ENCODE data around the gene FRK.
"Not testable (repeated sequence)": the region's sequence is repeated elsewhere in the genome, so short reads cannot be mapped to it uniquely, and the experiment has no call there.

FRK gene

GRCh38 chr6:116073765-116074440, 13.2 kb upstream of the FRK start:
- no peak for DNase-seq

DNA sequence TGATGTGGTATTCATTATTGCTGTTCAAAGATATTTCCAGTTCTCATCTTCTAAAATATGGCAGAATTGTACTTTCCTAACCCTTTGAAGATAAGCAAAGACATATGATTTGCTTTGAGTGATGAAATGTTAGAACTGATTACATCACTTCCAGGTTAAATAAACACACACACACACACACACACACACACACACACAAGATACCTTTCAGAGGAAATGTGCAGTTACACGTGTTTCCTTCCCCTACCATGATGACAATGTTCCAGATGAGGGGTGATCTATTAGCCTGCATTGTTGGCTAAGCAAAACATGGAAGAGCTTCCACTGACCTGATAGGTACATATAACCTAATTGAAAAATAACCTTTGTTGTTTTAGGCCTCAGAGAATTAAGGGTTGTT, 11.7 kb upstream of the FRK start:
- no peak for DNase-seq

GRCh38 chr6:116070616-116071389, 10.1 kb upstream of the FRK start:
- no peak for DNase-seq

GRCh38 chr6:116070101-116070500, 9.4 kb upstream of the FRK start:
- DNase-seq, result no peak

DNA sequence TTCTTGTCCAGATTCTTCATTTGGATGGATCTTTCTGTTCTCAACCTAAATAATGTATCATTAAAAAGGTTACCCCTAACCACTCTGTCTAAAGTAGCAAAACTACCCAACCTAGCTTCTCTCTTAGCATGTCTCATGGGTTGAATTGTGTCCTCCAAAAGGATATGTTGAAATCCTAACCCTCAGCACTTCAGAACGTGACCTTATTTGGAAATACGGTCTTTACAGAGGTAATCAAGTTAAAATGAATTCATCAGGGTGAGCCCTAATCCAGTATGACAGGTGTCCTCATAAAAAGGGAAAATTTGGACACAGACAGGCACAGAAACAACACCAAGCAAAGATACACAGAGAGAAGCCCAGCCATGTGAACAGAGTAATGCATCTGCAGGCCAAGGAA, 6.1 kb upstream of the FRK start:
- DNase-seq, result no peak

DNA sequence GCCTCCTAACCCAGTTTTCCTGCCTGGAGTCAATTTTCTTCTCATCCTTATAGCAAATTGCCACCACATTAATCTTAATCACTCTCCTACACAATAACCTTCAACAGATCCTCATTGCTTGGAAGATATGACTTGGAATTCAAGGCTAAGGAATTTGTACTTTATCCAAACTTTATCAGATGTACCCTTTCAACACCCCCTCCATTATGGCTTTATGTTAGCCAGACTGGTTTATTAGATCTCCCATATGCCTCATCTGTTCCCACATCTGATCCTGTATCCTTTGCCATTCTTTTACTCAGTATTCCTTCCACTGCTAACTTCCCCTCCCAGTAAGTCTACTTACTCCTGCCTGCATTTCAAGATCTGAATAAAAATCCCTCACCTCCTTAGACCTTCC, 4.0 kb upstream of the FRK start:
- DNase-seq, result no peak

GRCh38 chr6:116062496-116062895, 1.8 kb upstream of the FRK start:
- DNase-seq, result no peak

GRCh38 chr6:116059713-116060571, 749 bp downstream of the FRK start:
- DNase-seq, result no peak

GRCh38 chr6:116057766-116058165, 2.9 kb downstream of the FRK start:
- no peak for DNase-seq

DNA sequence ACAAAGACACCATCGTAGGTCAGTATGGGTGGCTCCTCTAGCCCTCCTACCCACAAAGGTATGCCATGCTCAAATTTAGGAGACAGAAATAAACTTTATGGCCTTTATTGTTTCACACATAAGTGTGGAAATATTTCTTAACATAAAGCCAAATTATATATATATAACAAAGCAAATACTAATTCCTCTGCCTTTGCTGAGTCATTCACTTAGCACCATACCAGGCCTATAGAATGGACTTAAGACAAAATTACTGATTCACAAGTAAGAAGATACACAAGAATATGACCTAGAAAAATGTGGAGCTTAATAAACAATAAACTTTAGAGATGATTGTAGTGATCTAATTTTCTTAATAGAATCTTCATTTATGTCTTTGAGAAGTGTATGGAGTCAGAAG, 5.2 kb downstream of the FRK start:
- DNase-seq, result no peak

DNA sequence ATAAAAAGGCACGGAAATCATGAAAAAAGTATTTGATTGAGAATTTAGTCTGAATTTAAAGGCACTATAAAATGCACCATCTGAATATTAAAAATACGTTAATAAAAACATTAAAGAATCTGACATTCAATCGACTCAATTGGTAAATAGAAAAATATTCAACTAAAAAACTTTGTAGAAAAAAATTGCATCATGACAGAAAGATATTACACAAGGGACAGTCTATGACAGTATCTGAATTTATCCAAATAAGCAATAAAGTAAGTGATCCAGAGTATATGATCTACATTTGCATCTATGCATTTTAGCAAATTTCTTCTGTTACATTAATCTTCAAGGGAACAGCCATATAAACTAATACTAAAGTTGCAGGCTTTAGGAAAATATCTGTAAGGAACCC, 9.4 kb downstream of the FRK start:
- DNase-seq, result no peak

DNA sequence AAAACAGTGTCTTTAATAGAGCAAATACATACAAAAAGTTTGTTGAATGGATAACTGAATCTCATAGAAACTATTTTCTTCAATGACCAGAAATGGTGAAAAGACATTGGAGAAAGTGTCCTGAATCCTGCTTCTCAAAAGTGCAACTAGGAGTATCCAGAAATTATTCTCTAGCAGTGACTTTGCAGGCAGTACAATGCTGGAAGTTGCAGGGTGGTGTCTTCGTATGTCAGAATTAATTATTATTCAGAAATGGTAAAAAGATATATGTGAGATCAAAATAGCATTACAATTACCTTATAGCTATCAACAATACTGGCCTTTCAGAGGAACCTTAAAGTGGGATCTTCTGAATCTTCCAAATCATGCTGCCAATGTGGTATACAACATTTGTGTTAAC, 10.0 kb downstream of the FRK start:
- DNase-seq, result no peak

DNA sequence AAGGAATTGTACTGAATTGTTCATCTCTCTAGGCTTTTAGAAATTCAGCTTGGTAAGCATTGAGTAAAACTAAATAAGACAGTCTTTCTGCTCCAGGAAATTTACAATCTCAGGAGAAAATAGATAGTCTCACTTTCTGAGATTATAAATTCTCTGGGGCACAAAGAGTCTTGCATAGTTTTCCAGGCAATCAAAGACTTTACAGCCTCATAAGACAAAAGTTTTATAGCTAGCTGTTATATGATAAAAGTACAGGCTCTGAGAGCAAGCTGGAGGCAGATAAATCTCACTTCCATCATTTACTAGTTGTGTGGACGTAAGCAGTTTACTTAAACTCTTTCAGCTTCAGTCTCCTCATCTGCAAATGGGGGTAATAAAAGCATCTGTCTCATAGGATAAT, 11.4 kb downstream of the FRK start:
- no peak for DNase-seq

DNA sequence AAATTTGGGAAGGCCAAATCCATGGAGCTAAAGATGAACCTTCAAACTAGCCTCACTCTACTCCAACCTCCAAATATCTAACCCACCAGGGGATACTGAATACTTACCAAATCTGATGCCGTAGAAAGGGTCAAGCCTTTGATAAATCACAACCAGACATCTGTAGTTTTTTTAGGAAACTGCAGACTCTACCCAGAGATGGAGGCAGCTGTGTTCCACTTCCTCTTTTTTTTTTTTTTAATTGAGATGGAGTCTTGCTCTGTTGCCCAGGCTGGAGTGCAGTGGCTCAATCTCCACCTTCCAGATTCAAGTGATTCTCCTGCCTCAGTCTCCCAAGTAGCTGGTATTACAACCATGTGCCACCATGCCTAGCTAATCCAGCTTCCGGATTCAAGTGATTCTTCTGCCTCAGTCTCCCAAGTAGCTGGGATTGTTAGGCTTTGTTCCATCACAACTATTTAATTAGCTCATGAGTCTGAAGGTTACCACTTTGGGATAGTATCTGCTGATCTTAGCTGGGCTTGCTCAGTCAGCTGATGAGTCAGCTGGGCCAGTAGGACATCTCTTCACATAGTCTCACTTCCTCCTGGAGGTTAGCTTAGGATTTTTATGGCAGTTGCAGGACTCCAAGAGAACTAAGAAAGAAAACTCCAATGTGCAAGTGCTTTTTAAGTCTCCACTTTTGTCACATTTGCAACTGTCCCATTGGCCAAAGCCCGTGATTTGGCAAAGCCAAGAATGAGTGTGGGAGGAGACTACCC, 13.3 kb downstream of the FRK start:
- DNase-seq, result no peak

DNA sequence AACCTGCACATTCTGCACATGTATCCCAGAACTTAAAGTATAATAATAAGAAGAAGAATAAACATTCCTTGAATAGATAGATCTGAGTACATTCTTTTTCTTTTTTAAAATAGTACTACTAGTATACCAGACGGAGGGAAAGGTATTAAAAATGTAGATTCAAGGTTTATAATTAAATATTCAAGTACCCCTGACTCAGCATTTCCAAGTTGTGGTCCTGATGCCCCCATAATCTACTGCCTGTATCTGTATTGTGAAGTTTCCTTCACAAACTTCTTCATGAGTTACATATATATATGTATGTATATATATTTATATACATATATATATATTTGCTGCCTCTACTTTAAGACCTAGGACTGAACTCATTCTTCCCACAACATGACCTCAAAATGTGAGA, 14.0 kb downstream of the FRK start:
- DNase-seq, result no peak

- DNase-seq, result not testable (repeated sequence)
These were observed 14.4 kb downstream of the FRK start for GRCh38 chr6:116046272-116046671.

DNA sequence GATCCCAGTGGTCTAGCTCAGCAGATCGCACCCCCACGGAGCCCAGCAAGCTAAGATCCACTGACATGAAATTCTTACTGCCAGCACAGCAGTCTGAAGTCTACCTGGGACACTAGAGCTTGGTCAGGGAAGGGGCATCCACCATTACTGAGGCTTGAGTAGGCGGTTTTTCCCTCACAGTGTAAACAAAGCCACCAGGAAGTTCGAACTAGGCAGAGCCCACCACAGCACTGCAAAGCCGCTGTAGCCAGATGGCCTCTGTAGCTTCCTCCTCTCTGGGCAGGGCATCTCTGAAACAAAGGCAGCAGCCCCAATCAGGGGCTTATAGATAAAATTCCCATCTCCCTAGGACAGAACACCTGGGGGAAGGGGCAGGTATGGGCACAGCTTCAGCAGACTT, 18.8 kb downstream of the FRK start:
- DNase-seq, result no peak

DNA sequence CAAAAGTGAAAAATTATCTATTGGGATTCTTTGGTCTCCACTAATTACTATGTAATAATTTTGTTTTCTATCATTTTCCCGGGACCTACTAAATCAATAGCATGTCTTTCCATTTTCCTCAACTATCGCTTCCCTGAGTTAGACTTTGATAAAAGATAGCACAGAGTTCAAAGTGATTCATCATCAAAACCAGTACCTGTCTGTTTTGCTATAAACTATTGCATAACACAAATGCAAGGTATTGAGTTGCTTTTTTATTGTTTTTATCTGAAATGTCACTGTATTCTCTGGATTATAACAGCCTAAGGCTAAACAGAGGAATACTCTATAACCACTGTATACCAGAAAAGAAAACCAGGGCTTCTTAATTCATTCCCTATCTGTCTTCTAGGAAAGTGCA, 19.7 kb downstream of the FRK start:
- no peak for DNase-seq

- no peak for DNase-seq
These were observed 23.8 kb downstream of the FRK start for GRCh38 chr6:116036885-116037284.

DNA sequence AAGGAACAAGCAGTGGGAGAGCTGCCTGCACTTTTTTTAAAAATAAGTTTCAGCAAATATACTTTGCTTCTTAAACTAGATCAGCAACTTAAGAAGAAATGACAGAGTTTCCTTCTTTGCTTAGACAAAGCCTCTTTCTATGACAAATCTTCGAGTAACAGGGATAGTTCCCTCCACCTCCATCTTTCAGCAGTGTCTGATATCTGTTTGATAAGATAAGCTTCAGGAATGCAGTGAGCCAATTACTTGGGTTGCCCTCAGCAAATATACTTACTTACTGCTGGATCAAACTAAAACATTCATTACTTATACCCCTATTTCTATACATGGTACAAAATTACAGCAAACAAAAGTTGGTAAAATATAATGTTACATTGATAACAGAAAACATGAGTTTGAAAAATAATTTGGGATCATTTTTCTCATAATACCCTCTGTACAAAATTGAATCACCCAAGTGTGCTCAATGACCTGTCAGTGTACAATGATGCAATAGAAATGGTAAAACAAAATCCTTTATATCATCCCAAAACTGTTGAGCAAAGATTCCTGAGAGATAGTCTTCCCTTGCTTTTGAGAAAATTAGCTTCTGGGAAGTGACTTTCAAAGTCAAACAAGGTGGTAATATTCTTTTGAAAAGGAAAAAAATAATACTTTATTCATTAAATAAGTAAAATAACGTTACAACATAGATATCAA, 24.5 kb downstream of the FRK start:
- no peak for DNase-seq

GRCh38 chr6:116035616-116036015, 25.1 kb downstream of the FRK start:
- DNase-seq, result no peak

- DNase-seq, result no peak
These were observed 26.4 kb downstream of the FRK start for GRCh38 chr6:116034327-116034726.

Measured in activated effector memory CD4-positive, alpha-beta T cell treated with anti-CD3 and anti-CD28 coated beads, Interleukin-2, amount 50 U/mL, for 16 hours (primary cell).